OCI-LY1 (cell line): ENCODE measurements around the gene CCDC12.

Source experiments
- CTCF ChIP-seq: fragments of 200-600 bp; sonication (generic), shearing (Covaris generic); IDR thresholded peaks from 2 replicates; pipeline ENCODE4 v1.5.1; 2017; ENCODE audit warnings: mild to moderate bottlenecking, antibody characterized with exemption, low read length, moderate library complexity, mixed read lengths
- EZH2 ChIP-seq: fragments of 200-600 bp; sonication (generic), shearing (Covaris generic); IDR thresholded peaks from 2 replicates; pipeline ENCODE4 v1.8.0; 2017; ENCODE audit warnings: borderline replicate concordance, mixed run types, mild to moderate bottlenecking, antibody characterized with exemption, low read length, moderate library complexity, mixed read lengths

DNA sequence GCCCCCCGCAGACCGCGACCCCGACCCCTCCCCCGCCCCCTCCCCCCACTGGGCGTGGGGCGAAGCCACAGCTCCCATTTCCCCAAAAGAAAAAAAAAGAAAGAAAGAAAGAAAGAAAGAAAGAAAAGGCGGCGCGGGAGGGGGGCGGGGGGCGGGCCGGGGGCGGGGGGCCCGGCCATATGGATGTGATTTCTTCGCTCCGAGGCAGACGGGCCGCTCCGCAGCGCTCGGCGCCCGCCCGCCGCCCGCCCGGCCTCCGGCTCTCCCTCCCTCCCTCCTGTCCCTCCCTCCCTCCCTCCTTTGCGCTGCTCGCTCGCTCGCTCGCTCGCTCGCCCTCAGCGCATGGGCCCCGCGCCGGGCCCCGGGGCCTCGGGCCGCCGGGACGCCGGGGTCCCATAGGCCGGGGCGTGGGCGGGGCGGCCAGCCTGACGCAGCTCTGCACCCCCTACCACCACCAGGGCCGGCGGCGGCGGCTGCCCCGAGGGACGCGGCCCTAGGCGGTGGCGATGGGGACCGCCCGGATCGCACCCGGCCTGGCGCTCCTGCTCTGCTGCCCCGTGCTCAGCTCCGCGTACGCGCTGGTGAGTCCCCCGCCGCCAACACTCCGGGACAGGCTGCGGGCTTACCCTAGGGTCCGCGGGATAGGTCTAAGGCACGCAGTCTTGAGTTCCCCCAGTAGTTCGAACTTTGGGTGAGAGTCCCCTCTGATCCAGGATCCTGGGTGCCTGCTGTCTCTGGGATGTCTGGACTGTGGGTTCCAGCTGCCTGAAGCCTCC lies 93.3 kb downstream of the CCDC12 start:
- TF ChIP-seq EZH2, result no peak
- no peak for TF ChIP-seq CTCF
